Suprapubic skin (tissue), 4 donors: ENCODE data around the gene HHEX.

Experiments used
- CTCF ChIP-seq, 2 donors: fragments of 200-600 bp in 1 of 2; fragments of 450-650 bp in 1 of 2; sonication (generic) in 1 of 2; IDR thresholded peaks; one replicate each; pipeline ENCODE4 v1.5.1; 2016 to 2019; ENCODE audit warnings: antibody characterized with exemption in 2 of 2, mild to moderate bottlenecking in 1 of 2, moderate library complexity in 1 of 2
- EP300 ChIP-seq: sonication (generic); formaldehyde crosslinking; IDR thresholded peaks from one replicate; pipeline ENCODE4 v1.6.1; 2017; ENCODE audit warnings: antibody characterized with exemption
- POLR2A ChIP-seq, 2 donors: fragments of 450-650 bp; IDR thresholded peaks; one replicate each; pipeline ENCODE4 v1.6.1; 2017; ENCODE audit warnings: antibody characterized with exemption in 2 of 2, mild to moderate bottlenecking in 2 of 2, moderate library complexity in 2 of 2
- POLR2AphosphoS5 ChIP-seq, 3 donors: sonication (generic); formaldehyde crosslinking; IDR thresholded peaks; one replicate each; pipeline ENCODE4 v1.6.1; 2017; ENCODE audit warnings: antibody characterized with exemption in 3 of 3

- TF ChIP-seq CTCF (IDR thresholded peaks at IDR 0.05) (no peak), POLR2AphosphoS5 (IDR thresholded peaks at IDR 0.05) (no peak), POLR2A (IDR thresholded peaks at IDR 0.05) (no peak), EP300 (no peak)
Measured at GRCh38 chr10:92640107-92640506, 49.6 kb upstream of the HHEX start.
